SW480 (cell line): ENCODE measurements around the gene SCD.

Experiments
- DNase-seq: peaks from one replicate; pipeline ENCODE4 v3.0.0-alpha.2; 2016; ENCODE audit warnings: low spot score

SCD gene

DNA sequence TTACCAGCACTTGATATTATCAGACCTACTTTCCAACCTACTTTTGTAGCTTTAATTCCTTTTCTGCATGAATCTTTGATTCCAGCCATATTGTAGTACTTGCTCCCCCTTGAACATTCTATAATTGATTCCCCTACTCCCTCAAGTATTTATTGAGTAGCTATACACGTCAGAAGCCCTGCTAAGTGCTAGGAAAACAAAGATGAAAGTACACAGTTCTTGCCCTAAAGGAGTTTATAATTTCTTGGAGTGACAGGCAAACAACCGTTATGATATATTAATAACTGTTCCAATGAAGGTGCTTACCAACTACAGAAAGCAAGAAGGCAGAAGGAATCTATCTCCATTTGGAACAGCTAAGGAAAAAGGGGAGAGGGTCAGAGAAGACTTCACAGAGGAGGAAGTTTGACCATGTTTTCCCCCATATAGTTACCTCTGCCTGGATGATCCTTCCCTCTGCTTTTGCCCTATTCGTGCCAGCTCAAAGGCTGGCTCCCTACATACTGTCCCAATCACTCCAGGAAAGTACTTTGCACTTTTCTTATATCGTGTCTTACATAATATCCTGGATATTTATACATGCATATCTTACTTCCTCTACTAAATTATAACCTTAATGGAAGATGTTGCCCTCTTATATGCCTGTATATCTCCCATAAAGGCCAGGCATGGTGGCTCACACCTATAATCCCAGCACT, 54.7 kb downstream of the SCD start:
- DNase-seq, result no peak

- DNase-seq, result no peak
These were observed 56.7 kb downstream of the SCD start for GRCh38 chr10:100403734-100404133.

DNA sequence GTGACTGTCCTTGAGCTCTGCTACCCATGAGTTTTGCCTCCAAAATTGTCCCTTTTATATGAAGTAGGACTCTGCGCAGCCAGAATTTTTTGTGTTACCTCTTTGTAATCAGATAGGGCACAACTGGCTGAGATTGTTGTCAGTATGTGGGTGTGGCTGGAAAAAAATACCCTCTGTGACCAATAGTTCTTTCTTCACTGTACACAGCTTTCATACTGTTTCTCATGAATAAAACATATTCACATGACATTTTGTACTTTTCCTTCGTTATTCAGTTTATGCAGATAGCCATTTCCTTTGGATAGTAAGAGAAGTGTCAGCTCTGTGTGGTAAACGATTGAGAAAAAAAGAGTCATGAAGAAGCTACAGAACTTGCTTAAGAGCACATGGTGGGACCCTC, 66.1 kb downstream of the SCD start:
- DNase-seq, result no peak
